Activated T-helper 17 cell treated with anti-CD3 and anti-CD28 coated beads, Interleukin-2, amount 50 U/mL, for 72 hours (primary cell): ENCODE results near the gene RANBP9. TPM values are rescaled to one million over a fixed set of nuclear protein-coding genes. Genes with fewer than 3 reads are reported as not detected.

Source experiments
- ATAC-seq: fragments of 150-1000 bp; cut with Tn5 transposase; replicated peaks from 2 replicates; pipeline ENCODE4 v1.10.0; 2021; ENCODE audit warnings: mild to moderate bottlenecking, moderate library complexity
- H3K27ac Mint-ChIP-seq: one replicate; pipeline ENCODE4 v1.8.0; 2022; ENCODE audit warnings: mixed read lengths
- H3K27me3 Mint-ChIP-seq: one replicate; pipeline ENCODE4 v1.8.0; 2022; ENCODE audit warnings: mixed read lengths
- H3K36me3 Mint-ChIP-seq: one replicate; pipeline ENCODE4 v1.8.0; 2022; ENCODE audit warnings: low read depth, mild to moderate bottlenecking, mixed read lengths
- H3K4me1 Mint-ChIP-seq: one replicate; pipeline ENCODE4 v1.8.0; 2022; ENCODE audit warnings: mixed read lengths
- H3K4me3 Mint-ChIP-seq: one replicate; pipeline ENCODE4 v1.8.0; 2022; ENCODE audit warnings: mild to moderate bottlenecking, mixed read lengths
- H3K9me3 Mint-ChIP-seq: one replicate; pipeline ENCODE4 v1.8.0; 2022; ENCODE audit warnings: mixed read lengths
- total RNA-seq, 2 donors: library from RNA; stranded (reverse); gene quantifications; one replicate each; pipeline ENCODE4 v1.2.3, GENCODE V29; 2022

Gene RANBP9
- total RNA-seq, result 10 to 100 TPM; 57.3 to 68.2 TPM

DNA sequence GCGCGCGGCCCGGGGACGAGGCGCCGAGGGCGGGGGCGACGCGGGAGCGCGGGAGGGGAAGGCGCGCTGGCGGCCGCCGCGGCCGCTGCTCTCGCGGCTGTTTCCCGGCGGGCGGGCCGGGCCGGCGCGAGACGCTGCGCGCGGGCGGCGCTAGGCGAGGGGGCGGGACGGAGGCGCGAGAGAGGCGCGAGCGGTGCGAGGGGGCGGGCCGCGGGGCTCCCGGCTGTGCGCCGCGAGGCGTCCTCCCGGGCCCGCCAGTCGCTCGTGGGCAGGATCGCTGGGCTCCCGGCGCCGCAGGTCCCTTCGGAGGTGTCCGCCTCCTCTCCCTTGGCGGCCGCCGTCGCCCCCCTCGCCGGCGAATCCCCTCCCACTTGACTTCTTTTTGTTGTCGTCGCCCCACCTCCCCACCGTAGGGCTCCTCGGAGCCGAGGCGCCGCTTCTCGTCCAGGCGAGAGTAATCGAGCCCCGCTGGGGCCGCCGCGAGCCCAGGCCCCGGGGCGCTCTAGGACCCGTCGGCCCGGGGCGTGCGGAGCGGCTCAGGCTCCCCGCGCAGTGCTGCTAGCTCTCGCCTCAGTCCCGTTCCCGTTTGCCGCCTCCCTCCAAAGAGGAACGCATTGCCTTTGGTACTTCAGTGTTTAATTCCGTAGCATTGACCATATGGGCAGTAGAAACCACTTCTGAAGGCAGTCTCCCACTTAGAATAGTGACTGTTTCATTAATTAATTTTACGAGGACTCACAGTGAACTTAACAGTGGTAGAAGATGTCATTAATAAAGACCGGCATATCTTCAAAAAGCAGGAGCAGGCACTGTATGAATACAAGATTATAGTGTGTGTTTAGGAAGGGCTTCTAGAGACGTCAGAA is at the start of gene RANBP9:
TSS of gene RANBP9 (minus strand) at position 103 of the 866 bp plus-strand sequence. CDS start 330 bp downstream, outside the sequence.
- peaks cover 26% of the 10 kb centered on the region for H3K4me1 Mint-ChIP-seq

DNA sequence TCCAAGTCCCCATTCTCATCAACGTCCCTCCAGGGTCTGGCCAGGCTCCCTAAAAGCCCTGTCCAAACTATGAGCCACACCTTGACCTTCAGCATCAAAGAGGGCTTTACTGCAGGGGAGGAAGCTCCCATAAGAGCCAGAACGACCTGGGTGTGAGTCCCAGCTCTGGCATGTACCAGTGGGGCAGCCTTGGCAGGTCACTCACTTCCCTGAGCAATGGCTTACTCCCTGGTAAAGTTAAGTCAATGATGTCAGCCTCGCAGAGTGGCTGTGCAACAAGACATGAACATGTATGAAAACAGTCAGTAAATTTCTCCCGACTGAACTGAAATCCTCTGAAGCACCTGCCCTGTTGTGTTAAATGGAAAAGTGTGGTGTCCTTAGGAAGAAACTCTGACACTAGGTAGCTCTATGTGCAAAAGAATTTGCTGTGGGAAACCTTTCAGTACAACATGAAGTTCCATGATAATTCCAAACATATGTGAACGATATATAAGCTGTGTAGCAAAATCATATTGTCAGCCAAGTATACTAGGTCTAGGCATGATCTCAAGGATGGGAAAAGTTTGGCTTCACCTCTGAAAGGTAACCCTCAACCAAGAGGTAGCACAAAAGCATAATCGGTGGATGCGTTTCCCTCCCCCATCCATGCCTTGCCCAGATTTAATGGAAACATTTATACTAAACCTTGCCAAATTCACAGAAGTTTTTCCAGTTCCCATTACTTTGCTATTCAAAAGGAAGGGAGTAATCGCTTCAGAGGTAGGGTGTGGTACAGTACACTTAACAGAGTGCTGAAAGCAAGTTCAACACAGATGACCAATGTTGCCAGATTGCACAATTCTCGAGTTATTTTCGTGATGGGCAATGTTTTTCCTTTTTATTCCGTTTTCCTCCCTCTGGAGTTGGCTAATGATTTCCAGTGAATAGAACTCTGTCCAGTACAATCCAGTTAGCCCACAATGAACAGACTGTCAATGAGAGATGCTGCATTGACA is 49.0 kb upstream of the RANBP9 start:
- H3K4me3 Mint-ChIP-seq, result no peak overlapping the region
- H3K27me3 Mint-ChIP-seq, result no peaks in the 10 kb centered on the region
- no peak for ATAC-seq
- H3K4me1 Mint-ChIP-seq, result peaks cover 25% of the 10 kb centered on the region
- no peaks in the 10 kb centered on the region for H3K36me3 Mint-ChIP-seq
- H3K9me3 Mint-ChIP-seq, result no peaks in the 10 kb centered on the region
- H3K27ac Mint-ChIP-seq, result no peak overlapping the region

More for the DNA sequence above, at the start of gene RANBP9:
- Mint-ChIP-seq H3K9me3 (no peaks in the 10 kb centered on the region), H3K27ac (peak within 1 kb of the TSS; percentile 98), H3K4me3 (peak within 1 kb of the TSS; percentile 95), H3K27me3 (no peaks in the 10 kb centered on the region), H3K36me3 (peaks cover 37% of the 10 kb centered on the region)
- ATAC-seq, result peak; percentile 73

DNA sequence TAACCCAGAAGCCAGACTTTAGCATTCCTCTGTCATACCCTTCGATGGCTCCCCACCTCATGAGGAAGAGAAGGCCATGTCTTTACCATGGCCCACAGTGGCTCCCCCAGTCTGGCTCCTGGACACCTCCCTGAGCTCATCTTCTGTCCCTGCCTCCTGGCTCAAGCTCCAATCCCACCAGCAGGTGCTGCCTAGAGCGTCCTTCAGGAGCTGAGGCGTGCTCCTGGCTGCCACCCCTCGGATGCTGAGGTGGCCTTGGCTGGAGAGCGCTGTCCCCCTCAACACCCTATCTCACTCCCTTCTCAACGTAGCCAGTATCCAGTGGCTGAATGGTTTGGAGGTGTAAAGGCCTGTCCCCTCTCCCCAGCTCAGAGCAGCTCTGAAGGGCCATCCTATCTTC is 47.4 kb upstream of the RANBP9 start:
- H3K27me3 Mint-ChIP-seq, result no peaks in the 10 kb centered on the region
- no peak for ATAC-seq
- H3K9me3 Mint-ChIP-seq, result no peaks in the 10 kb centered on the region
- H3K4me1 Mint-ChIP-seq, result peaks cover 23% of the 10 kb centered on the region
- no peaks in the 10 kb centered on the region for H3K36me3 Mint-ChIP-seq
- no peak overlapping the region for H3K4me3 Mint-ChIP-seq
- peak overlapping the region; percentile 7 for H3K27ac Mint-ChIP-seq

DNA sequence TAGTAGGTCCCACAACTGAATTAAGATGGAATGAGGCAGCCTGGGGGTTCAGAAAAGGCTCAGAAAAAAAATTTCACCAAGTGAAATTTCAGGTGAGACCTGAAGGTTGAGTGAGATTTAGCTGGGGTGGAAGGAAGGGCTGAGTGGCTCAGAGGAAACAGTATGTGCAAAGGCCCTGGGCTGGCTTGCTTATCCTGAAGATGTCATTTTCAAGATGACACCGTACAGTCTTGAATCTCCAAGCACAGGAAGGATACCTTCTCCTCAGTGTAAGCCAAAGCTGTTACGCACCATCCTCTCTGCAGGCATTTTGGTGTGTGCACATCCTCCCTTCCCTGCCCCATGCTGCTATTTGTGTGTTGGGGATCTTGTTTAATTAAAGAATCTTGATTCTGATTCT is 43.0 kb upstream of the RANBP9 start:
- no peak for ATAC-seq
- Mint-ChIP-seq H3K27me3 (no peaks in the 10 kb centered on the region), H3K4me3 (no peak overlapping the region), H3K9me3 (no peaks in the 10 kb centered on the region), H3K27ac (peak overlapping the region; percentile 49), H3K36me3 (no peaks in the 10 kb centered on the region), H3K4me1 (no peaks in the 10 kb centered on the region)

DNA sequence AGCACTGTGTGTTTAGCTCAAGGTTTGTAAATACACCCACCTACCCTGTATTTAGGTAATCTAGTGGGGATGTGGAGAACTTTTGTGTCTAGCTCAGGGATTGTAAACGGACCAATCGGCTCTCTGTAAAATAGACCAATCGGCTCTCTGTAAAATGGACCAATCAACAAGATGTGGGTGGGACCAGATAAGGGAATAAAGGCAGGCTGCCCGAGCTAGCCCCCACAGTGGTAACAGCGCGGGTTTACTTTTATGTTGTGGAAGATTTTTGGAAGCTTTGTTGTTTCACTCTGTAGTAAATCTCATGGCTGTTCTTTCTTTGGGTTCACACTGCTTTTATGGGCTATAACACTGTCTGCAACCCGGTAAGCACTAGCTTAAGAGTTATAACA is 32.1 kb upstream of the RANBP9 start:
- H3K9me3 Mint-ChIP-seq, result no peaks in the 10 kb centered on the region

DNA sequence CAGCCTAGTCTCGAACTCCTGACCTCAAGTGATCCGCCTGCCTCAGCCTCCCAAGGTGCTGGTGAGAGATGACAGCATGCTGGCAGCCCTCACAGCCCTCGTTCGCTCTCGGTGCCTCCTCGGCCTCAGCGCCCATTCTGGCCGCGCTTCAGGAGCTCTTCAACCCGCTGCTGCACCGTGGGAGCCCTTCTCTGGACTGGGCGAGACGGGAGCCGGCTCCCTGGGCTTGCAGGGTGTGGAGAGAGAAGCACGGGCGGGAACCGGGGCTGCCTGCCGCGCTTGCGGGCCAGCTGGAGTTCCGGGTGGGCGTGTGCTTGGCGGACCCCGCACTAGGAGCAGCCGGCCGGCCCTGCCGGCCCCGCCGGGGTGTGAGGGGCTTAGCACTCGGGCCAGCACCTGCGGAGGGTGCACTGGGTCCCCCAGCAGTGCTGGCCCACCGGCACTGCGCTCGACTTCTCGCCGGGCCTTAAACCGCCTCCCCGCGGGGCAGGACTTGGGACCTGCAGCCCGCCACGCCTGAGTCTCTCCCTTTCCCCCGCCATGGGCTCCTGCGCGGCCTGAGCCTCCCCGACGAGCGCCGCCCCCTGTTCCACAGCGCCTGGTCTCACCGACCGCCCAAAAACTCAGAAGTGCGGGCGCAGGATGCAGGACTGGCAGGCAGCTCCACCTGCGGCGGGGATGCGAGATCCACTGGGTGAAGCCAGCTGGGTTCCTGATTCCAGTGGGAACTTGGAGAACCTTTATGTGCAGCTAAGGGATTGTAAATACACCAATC is 31.5 kb upstream of the RANBP9 start:
- no peaks in the 10 kb centered on the region for H3K27me3 Mint-ChIP-seq
- H3K4me3 Mint-ChIP-seq, result no peak overlapping the region
- no peaks in the 10 kb centered on the region for H3K9me3 Mint-ChIP-seq
- no peak for ATAC-seq
- no peaks in the 10 kb centered on the region for H3K36me3 Mint-ChIP-seq
- peaks cover 9% of the 10 kb centered on the region for H3K4me1 Mint-ChIP-seq
- H3K27ac Mint-ChIP-seq, result no peak overlapping the region

More for the DNA sequence above, 32.1 kb upstream of the RANBP9 start:
- no peaks in the 10 kb centered on the region for H3K36me3 Mint-ChIP-seq
- H3K27me3 Mint-ChIP-seq, result no peaks in the 10 kb centered on the region
- peaks cover 15% of the 10 kb centered on the region for H3K4me1 Mint-ChIP-seq
- H3K27ac Mint-ChIP-seq, result no peak overlapping the region
- ATAC-seq, result no peak
- no peak overlapping the region for H3K4me3 Mint-ChIP-seq

DNA sequence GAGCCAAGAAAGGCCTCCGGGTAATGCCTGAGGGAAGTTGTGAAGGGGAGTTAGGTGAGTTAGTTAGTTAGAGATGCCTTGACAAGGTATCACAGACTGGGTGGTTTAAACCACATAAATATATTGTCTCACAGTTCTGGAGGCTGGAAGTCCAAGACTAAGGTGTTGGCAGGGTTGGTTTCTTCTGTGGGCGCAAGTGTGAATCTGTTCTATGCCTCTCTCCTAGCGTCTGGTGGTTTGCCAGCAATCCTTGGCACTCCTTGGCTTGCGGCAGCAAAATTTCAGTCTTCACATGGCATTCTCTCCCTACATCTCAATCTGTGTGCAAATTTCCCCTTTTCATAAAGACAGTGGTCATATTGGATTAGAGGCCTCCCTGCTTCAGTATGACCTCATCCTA is 29.7 kb upstream of the RANBP9 start:
- no peaks in the 10 kb centered on the region for H3K4me1 Mint-ChIP-seq
- ATAC-seq, result no peak
- H3K36me3 Mint-ChIP-seq, result no peaks in the 10 kb centered on the region
- H3K27ac Mint-ChIP-seq, result no peak overlapping the region
- no peak overlapping the region for H3K4me3 Mint-ChIP-seq
- no peaks in the 10 kb centered on the region for H3K9me3 Mint-ChIP-seq
- no peaks in the 10 kb centered on the region for H3K27me3 Mint-ChIP-seq

DNA sequence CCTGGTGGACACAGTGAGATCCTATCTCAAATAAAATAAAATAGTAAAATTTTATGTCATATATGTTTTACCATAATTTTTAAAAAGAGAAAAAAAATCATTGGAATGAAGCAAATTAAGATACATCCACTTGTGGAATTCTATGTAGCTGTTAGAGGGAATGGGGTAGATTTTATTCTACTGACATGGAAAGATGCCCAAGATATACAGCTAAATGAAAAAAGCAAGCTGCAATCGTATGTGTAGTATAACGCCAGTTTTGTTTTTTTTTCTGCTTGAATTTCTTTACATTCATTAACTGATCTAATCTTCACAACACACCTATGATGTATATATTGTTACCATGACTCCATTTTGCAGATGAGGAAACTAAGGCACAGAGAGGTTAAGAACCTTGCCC is 23.4 kb upstream of the RANBP9 start:
- no peak for ATAC-seq
- no peaks in the 10 kb centered on the region for H3K9me3 Mint-ChIP-seq
- H3K36me3 Mint-ChIP-seq, result no peaks in the 10 kb centered on the region
- peaks cover 2% of the 10 kb centered on the region for H3K4me1 Mint-ChIP-seq
- H3K4me3 Mint-ChIP-seq, result no peak overlapping the region
- no peaks in the 10 kb centered on the region for H3K27me3 Mint-ChIP-seq
- H3K27ac Mint-ChIP-seq, result no peak overlapping the region

DNA sequence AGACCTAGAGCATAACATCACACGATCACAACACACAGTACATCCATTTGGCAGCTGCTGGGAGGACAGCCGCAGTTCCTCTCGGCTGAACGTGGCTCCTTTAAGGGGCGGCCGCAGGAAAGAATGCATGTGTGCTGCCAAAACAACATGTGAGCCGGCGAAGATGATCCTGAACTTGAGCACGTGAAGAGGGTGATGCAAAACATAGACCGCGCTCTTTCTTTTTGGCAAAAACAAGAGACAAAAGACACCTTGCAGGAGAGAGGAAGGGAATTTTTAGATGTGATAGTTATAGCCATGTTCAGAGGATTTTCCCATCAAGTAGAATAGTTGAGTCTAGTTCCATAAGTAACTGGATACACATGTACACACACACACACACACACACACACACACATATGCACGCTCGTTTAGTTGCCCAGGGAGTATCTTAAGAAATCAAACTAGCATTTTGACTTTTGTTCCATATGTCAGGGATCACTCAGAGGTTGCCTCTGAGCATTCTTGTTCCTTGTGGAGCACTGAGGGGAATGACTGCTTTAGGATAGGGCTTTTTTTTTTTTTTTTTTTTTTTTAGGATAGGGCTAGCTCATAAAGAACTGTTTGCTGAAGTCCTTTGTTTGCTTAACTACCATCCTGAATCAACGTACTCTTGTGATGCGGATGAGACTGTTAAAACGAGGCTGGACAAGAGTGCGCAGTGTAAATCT is 21.7 kb upstream of the RANBP9 start:
- Mint-ChIP-seq H3K9me3 (no peaks in the 10 kb centered on the region), H3K36me3 (no peaks in the 10 kb centered on the region), H3K4me3 (no peak overlapping the region), H3K27ac (no peak overlapping the region), H3K4me1 (peaks cover 6% of the 10 kb centered on the region), H3K27me3 (no peaks in the 10 kb centered on the region)
- no peak for ATAC-seq

DNA sequence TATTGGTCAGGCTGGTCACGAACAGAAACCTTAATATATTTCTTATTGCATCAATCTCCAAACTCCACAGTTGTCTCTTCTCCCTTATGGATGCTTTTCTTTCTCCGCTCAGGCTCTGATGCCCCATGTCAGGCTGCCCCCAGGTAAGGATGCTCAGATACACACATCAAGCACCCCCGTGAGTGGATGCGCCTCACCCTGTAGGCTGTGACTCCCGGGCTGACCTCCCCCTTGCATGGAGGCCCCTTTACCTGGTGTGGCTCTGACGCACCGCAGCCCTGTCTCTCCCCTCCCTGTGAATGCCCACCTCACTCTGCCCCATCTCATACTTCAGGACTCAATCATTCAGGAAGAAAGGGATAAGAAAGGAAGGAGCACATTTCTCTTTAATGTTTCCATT is 19.1 kb upstream of the RANBP9 start:
- Mint-ChIP-seq H3K4me3 (no peak overlapping the region), H3K36me3 (no peaks in the 10 kb centered on the region), H3K9me3 (no peaks in the 10 kb centered on the region), H3K27ac (no peak overlapping the region), H3K4me1 (peaks cover 14% of the 10 kb centered on the region), H3K27me3 (no peaks in the 10 kb centered on the region)
- ATAC-seq, result no peak

DNA sequence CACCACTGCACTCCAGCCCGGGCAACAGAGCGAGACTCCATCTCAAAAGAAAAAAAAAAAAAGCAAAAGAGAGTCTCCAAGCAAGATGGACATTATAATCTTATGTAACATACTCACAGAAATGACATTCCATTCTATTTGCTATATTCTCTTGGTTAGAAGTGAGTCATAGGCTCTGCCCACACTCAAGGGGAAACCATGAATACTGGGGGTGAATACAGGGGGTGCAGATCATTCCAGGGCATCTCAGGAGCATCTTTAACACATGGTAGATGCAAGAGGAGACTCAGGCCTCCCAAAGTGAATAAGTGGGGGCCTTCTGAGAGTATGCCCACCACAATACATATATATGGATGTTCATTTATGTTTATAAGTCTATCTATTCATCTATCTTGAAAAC is 18.3 kb upstream of the RANBP9 start:
- ATAC-seq, result no peak
- Mint-ChIP-seq H3K36me3 (no peaks in the 10 kb centered on the region), H3K27me3 (no peaks in the 10 kb centered on the region), H3K27ac (no peak overlapping the region), H3K4me1 (peaks cover 22% of the 10 kb centered on the region), H3K4me3 (no peak overlapping the region), H3K9me3 (no peaks in the 10 kb centered on the region)

DNA sequence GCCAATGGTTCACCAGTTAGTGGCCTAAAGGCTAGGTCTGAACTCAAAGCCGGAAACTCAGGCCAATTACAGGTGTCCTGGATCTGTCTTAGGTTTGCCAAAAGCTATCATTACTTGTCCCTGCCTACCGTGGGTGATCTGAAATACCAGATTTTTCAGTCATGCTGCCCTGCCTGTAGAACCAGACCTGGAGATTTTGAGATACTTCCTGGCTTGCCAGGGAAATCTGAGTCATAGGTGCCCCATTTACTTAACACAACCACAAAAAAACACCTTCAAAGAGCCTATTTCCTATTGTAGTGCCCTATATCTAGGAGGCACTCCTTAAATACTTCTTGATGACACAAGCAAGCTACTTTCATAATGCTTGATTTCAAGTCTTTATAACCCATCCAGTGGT is 13.9 kb upstream of the RANBP9 start:
- H3K9me3 Mint-ChIP-seq, result no peaks in the 10 kb centered on the region
- peak overlapping the region; percentile 96 for H3K27ac Mint-ChIP-seq
- no peaks in the 10 kb centered on the region for H3K27me3 Mint-ChIP-seq
- peak overlapping the region; percentile 80 for H3K4me3 Mint-ChIP-seq
- ATAC-seq, result peak; percentile 96
- no peaks in the 10 kb centered on the region for H3K36me3 Mint-ChIP-seq
- H3K4me1 Mint-ChIP-seq, result peaks cover 38% of the 10 kb centered on the region

DNA sequence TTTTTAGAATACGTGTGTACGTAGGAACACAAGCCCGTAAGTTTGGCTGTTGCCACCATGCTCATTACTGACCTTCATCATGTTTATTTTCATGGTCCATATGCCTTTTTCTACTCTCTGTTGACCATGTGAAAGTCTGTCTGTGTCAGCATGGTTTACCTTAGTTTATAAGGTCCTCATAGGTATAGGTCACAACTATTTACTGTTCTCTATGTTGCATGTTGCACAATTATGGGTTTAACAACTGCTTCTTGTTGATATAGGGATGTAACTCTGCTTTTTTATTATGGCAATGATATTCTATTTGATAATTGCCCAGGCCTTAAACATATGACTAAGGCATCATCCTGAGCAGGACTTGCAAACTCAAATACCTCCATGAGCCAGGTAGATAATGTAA is 13.4 kb upstream of the RANBP9 start:
- peaks cover 37% of the 10 kb centered on the region for H3K4me1 Mint-ChIP-seq
- no peak for ATAC-seq
- peak overlapping the region; percentile 96 for H3K27ac Mint-ChIP-seq
- no peaks in the 10 kb centered on the region for H3K27me3 Mint-ChIP-seq
- no peaks in the 10 kb centered on the region for H3K36me3 Mint-ChIP-seq
- H3K4me3 Mint-ChIP-seq, result peak overlapping the region; percentile 80
- no peaks in the 10 kb centered on the region for H3K9me3 Mint-ChIP-seq
